Hepatocyte (in vitro differentiated cells): Measurements from ENCODE around the gene PLA2G12A.

Source experiments
- EZH2 ChIP-seq: fragments of 200-600 bp; sonication (generic); IDR thresholded peaks from 2 replicates; pipeline ENCODE4 v1.6.1; 2016; ENCODE audit warnings: antibody characterized with exemption, mild to moderate bottlenecking, borderline replicate concordance
- TF ChIP-seq, protein P1 (sequence below): fragments of 200-600 bp; sonication (generic); IDR thresholded peaks from 2 replicates; pipeline ENCODE4 v1.5.1; 2016; ENCODE audit warnings: antibody characterized with exemption, mild to moderate bottlenecking; ENCODE audit not compliant: poor library complexity

DNA sequence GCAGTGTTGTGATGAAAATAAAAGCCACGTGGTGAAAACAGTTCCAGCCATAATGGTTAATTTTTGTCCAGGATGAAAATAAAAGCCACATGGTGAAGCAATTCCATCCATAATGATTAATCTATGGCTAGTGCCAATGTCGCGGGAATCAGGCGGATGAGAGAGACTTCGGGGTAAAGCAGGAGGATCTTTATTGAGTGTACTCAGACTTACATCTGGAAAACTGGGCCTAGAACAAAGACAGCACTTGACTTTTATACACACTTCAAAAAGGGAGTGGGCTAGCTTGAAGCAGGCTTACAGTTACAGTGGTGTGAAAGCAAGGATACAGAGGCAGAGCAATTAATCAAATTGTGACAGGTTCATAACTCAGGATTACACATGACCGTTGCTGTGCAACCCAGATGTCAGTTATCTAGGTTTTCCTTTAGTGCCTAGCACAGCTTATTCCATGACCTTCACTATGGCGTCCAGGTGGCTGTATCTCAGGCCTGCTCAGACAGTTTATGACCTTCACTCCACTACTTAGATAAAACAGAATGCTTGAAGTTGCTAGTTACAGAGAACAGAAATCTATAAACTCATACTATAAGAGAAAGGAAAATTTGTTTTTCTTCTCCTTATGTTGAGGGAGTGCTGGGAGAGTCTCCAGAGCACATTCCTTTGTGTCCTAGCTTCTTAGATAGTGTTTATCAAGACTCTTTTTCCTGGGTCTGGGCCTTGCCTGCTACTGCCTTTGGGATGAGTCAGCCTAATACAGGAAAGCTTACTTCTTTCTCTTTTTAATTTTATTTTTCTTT is 5.9 kb upstream of the PLA2G12A start:
- TF ChIP-seq, protein P1, sequence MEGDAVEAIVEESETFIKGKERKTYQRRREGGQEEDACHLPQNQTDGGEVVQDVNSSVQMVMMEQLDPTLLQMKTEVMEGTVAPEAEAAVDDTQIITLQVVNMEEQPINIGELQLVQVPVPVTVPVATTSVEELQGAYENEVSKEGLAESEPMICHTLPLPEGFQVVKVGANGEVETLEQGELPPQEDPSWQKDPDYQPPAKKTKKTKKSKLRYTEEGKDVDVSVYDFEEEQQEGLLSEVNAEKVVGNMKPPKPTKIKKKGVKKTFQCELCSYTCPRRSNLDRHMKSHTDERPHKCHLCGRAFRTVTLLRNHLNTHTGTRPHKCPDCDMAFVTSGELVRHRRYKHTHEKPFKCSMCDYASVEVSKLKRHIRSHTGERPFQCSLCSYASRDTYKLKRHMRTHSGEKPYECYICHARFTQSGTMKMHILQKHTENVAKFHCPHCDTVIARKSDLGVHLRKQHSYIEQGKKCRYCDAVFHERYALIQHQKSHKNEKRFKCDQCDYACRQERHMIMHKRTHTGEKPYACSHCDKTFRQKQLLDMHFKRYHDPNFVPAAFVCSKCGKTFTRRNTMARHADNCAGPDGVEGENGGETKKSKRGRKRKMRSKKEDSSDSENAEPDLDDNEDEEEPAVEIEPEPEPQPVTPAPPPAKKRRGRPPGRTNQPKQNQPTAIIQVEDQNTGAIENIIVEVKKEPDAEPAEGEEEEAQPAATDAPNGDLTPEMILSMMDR: no peak
- TF ChIP-seq EZH2: no peak
